SK-N-SH treated with all-trans-retinoic acid at 6 μM for 48 hours (cell line): Measurements from ENCODE around the gene NGB.

ENCODE experiments used
- ARNTL ChIP-seq: fragments of 450-650 bp; formaldehyde crosslinking; IDR thresholded peaks from 2 replicates; pipeline ENCODE4 v1.5.0; 2020; ENCODE audit warnings: low read depth, mild to moderate bottlenecking, moderate library complexity, borderline replicate concordance
- CREB5 ChIP-seq: fragments of 250-450 bp; sonication (Bioruptor Pico); IDR thresholded peaks from 2 replicates; pipeline ENCODE4 v1.5.1; 2020; ENCODE audit warnings: low read depth, mild to moderate bottlenecking, moderate library complexity
- CSRNP3 ChIP-seq: fragments of 250-450 bp; sonication (Bioruptor Pico); IDR thresholded peaks from 2 replicates; pipeline ENCODE4 v1.5.1; 2021; ENCODE audit warnings: mild to moderate bottlenecking, moderate library complexity
- GLIS3 ChIP-seq: fragments of 250-450 bp; sonication (Bioruptor Pico); IDR thresholded peaks from 2 replicates; pipeline ENCODE4 v1.5.0; 2020; ENCODE audit warnings: mild to moderate bottlenecking, moderate library complexity
- PATZ1 ChIP-seq: fragments of 250-450 bp; sonication (Bioruptor Pico); IDR thresholded peaks from 2 replicates; pipeline ENCODE4 v1.8.0; 2020; ENCODE audit warnings: mild to moderate bottlenecking, moderate library complexity, borderline replicate concordance
- RARB ChIP-seq: fragments of 250-450 bp; sonication (Bioruptor Pico); IDR thresholded peaks from 2 replicates; pipeline ENCODE4 v1.8.0; 2021; ENCODE audit warnings: mild to moderate bottlenecking, moderate library complexity
- ZC3H10 ChIP-seq: fragments of 250-450 bp; sonication (Bioruptor Pico); IDR thresholded peaks from 2 replicates; pipeline ENCODE4 v1.5.1; 2021; ENCODE audit warnings: mild to moderate bottlenecking, moderate library complexity
- ZNF565 ChIP-seq: fragments of 450-650 bp; formaldehyde crosslinking; conservative IDR thresholded peaks from 2 replicates; pipeline ENCODE4 v1.5.0; 2020; ENCODE audit warnings: low read depth, mild to moderate bottlenecking, moderate library complexity
- ZNF8 ChIP-seq: fragments of 450-650 bp; formaldehyde crosslinking; IDR thresholded peaks from 2 replicates; pipeline ENCODE4 v1.5.0; 2020; ENCODE audit warnings: mild to moderate bottlenecking, moderate library complexity

GRCh38 chr14:77265187-77265515, 5.9 kb downstream of the NGB start:
- TF ChIP-seq GLIS3 (no peak), ZNF565 (CRISPR knock-in tag) (no peak), ARNTL (CRISPR knock-in tag) (no peak), RARB (CRISPR knock-in tag) (no peak), CREB5 (CRISPR knock-in tag) (no peak), PATZ1 (CRISPR knock-in tag) (no peak), CSRNP3 (CRISPR knock-in tag) (no peak), ZNF8 (CRISPR knock-in tag) (no peak), ZC3H10 (CRISPR knock-in tag) (no peak)
